Measurements from ENCODE around the gene DCDC2C.

GRCh38 chr2:3666613-3666975 lies 36.8 kb upstream of the DCDC2C start:
- TF ChIP-seq CTCF (IDR thresholded peaks at IDR 0.05; ENCODE audit: extremely low read depth in 1 of 2, insufficient read depth in 1 of 2, low read depth in 1 of 2, low read length in 2 of 2): no peak
- no peak for TF ChIP-seq POLR2AphosphoS5 (IDR thresholded peaks at IDR 0.05; ENCODE audit: insufficient read depth, low read depth, low read length)
- no peak for TF ChIP-seq POLR2A (IDR thresholded peaks at IDR 0.05; ENCODE audit: low read depth, low read length)
- no peak for TF ChIP-seq EZH2 (IDR thresholded peaks at IDR 0.05; ENCODE audit: borderline replicate concordance, low read depth, low read length, severe bottlenecking)
- no peak for TF ChIP-seq MAX (IDR thresholded peaks at IDR 0.05; ENCODE audit: insufficient read depth, insufficient read length)
- TF ChIP-seq MYC (IDR thresholded peaks at IDR 0.05; ENCODE audit: low read depth, low read length): no peak
- TF ChIP-seq GATA2 (IDR thresholded peaks at IDR 0.05; ENCODE audit: insufficient read depth, insufficient read length, low read depth, low read length): no peak
